Esophagus squamous epithelium (tissue), 5 donors: ENCODE results near the gene NASP. TPM values are rescaled to one million over a fixed set of nuclear protein-coding genes. Genes with fewer than 3 reads are reported as not detected.
A peak's percentile ranks its signal among the peaks of the same experiment; 100 is the strongest.

Experiments
- DNase-seq: peaks from one replicate; lab custom pipeline; 2025; lab: John Stamatoyannopoulos, UW
- H3K27ac ChIP-seq, 4 donors: fragments of 200-600 bp; sonication (generic); one replicate each; pipeline ENCODE4 v1.5.1; 2016 to 2019; ENCODE audit warnings: mild to moderate bottlenecking in 1 of 4
- H3K27me3 ChIP-seq, 4 donors: fragments of 200-600 bp; sonication (generic); 1 replicate in 3 of 4; 2 replicates in 1 of 4; pipeline versions ENCODE4 v1.5.1 to v1.6.0; 2017 to 2021; ENCODE audit warnings: antibody characterized with exemption in 1 of 4
- H3K36me3 ChIP-seq, 3 donors: fragments of 200-600 bp; sonication (generic); one replicate each; pipeline ENCODE4 v1.5.1; 2016 to 2019
- H3K4me1 ChIP-seq, 3 donors: fragments of 200-600 bp; sonication (generic); one replicate each; pipeline ENCODE4 v1.5.1; 2017 to 2019
- H3K4me3 ChIP-seq, 4 donors: fragments of 200-600 bp; sonication (generic); 1 replicate in 3 of 4; 2 replicates in 1 of 4; pipeline ENCODE4 v1.5.1; 2016 to 2019; ENCODE audit warnings: mild to moderate bottlenecking in 2 of 4, moderate library complexity in 1 of 4
- H3K9me3 ChIP-seq, 3 donors: fragments of 200-600 bp; sonication (generic); one replicate each; pipeline ENCODE4 v1.5.1; 2016 to 2019
- CTCF ChIP-seq, 6 experiments: fragments of 450-650 bp in 4 of 6; fragments of 200-600 bp in 2 of 6; sonication (generic) in 2 of 6; IDR thresholded peaks; one replicate each; pipeline ENCODE4 v1.5.1; 2016 to 2019; ENCODE audit warnings: antibody characterized with exemption in 6 of 6, mild to moderate bottlenecking in 4 of 6, moderate library complexity in 4 of 6
- POLR2A ChIP-seq, 4 donors: fragments of 450-650 bp; IDR thresholded peaks; one replicate each; pipeline ENCODE4 v1.6.1; 2017; ENCODE audit warnings: antibody characterized with exemption in 4 of 4, mild to moderate bottlenecking in 4 of 4, moderate library complexity in 3 of 4
- WGBS, 2 donors: methylation state at CpG; one replicate each; pipeline ENCODE4 v1.1.5; 2018; 5-methylcytosine and 5-hydroxymethylcytosine counted together
- intact Hi-C: fragments of 100-400 bp; cut with DNase I; formaldehyde crosslinking; loops from one replicate; pipeline ENCODE4 v1.15.0; 2022
- total RNA-seq, 4 donors: library from RNA; depleted of rRNA; stranded (reverse); fragments of >200 nt; gene quantifications; one replicate each; pipeline ENCODE4 v1.1.0, GENCODE V29; 2016
- donor health status: DM: yes; HTN: yes; CAD: no.

The NASP gene
- total RNA-seq, 4 donors from 2014 or later: 40.0 to 71.7 (median 63.4) TPM

GRCh38 chr1:45557422-45557944, 26.4 kb upstream of the NASP start:
- Histone ChIP-seq H3K9me3 (no peaks in the 10 kb centered on the region), H3K27ac (peak overlapping the region; percentile 61 to 87 (median 79)), H3K4me1 (peaks cover 5 to 62% (median 9%) of the 10 kb centered on the region in 3 donors), H3K27me3 (no peaks in the 10 kb centered on the region), H3K36me3 (peaks cover 0 to 66% (median 8%) of the 10 kb centered on the region in 3 donors), H3K4me3 (no peak overlapping the region)
- 28 to 42% methylated on average over 3 of the region's 3 CpGs for WGBS, 2 donors
- intact Hi-C loops: no loop called here
- DNase-seq: no peak
- no peak for TF ChIP-seq POLR2A (IDR thresholded peaks at IDR 0.05)
- peak in 1 of 6 experiments; percentile 5 for TF ChIP-seq CTCF (IDR thresholded peaks at IDR 0.05)

- H3K36me3 ChIP-seq: peaks cover 13 to 95% (median 36%) of the 10 kb centered on the region in 3 donors
- WGBS, 2 donors: 90 to 100% methylated on average over 1 of the region's 2 CpGs
- no peaks in the 10 kb centered on the region for H3K27me3 ChIP-seq
- H3K4me1 ChIP-seq: peaks cover 3 to 44% (median 10%) of the 10 kb centered on the region in 3 donors
- TF ChIP-seq POLR2A (IDR thresholded peaks at IDR 0.05) (no peak), CTCF (IDR thresholded peaks at IDR 0.05) (no peak)
- no peak for DNase-seq
- no peak overlapping the region for H3K4me3 ChIP-seq
- H3K27ac ChIP-seq: no peak overlapping the region
- intact Hi-C loops: loop anchor here (10.0 kb wide), 1 partner anchor 219 kb away; the partner anchor contains the start of genes MUTYH and TOE1
- H3K9me3 ChIP-seq: no peaks in the 10 kb centered on the region
These were observed 20.0 kb upstream of the NASP start for GRCh38 chr1:45563843-45564242.

- Histone ChIP-seq H3K9me3 (no peaks in the 10 kb centered on the region), H3K36me3 (peaks cover 13 to 98% (median 35%) of the 10 kb centered on the region in 3 donors), H3K4me1 (peaks cover 3 to 44% (median 10%) of the 10 kb centered on the region in 3 donors), H3K27me3 (no peaks in the 10 kb centered on the region), H3K4me3 (no peak overlapping the region), H3K27ac (peak overlapping the region in 3 of 4 donors; percentile 43 to 51 (median 50))
- 20 to 40% methylated on average over 1 of the region's 5 CpGs for WGBS, 2 donors
- no peak for DNase-seq
- intact Hi-C loops: loop anchor here (5.0 to 10.0 kb wide), 2 partner anchors 59 to 222 kb away; partner anchors contain the start of genes MUTYH and TOE1
- TF ChIP-seq CTCF (IDR thresholded peaks at IDR 0.05): no peak
- no peak for TF ChIP-seq POLR2A (IDR thresholded peaks at IDR 0.05)
These were observed 17.1 kb upstream of the NASP start for GRCh38 chr1:45566722-45567121.

- Histone ChIP-seq H3K9me3 (no peaks in the 10 kb centered on the region), H3K27ac (peak overlapping the region in 2 of 4 donors; percentile 50 to 60), H3K27me3 (no peaks in the 10 kb centered on the region), H3K36me3 (peaks cover 13 to 86% (median 24%) of the 10 kb centered on the region in 3 donors), H3K4me1 (peaks cover 3 to 44% (median 10%) of the 10 kb centered on the region in 3 donors), H3K4me3 (no peak overlapping the region)
- intact Hi-C loops: loop anchor here (5.0 to 10.0 kb wide), 2 partner anchors 61 to 223 kb away; partner anchors contain the start of genes MUTYH and TOE1
- no peak for DNase-seq
- TF ChIP-seq POLR2A (IDR thresholded peaks at IDR 0.05): no peak
- 69 to 85% methylated on average over 7 of the region's 7 CpGs for WGBS, 2 donors
These were observed 15.9 kb upstream of the NASP start for GRCh38 chr1:45567911-45568310.

- no peaks in the 10 kb centered on the region for H3K27me3 ChIP-seq
- H3K9me3 ChIP-seq: no peaks in the 10 kb centered on the region
- H3K27ac ChIP-seq: peak overlapping the region in 2 of 4 donors; percentile 50 to 60
- H3K4me3 ChIP-seq: no peak overlapping the region
- intact Hi-C loops: loop anchor here (5.0 to 10.0 kb wide), 2 partner anchors 61 to 224 kb away; partner anchors contain the start of genes MUTYH and TOE1
- peaks cover 13 to 81% (median 19%) of the 10 kb centered on the region in 3 donors for H3K36me3 ChIP-seq
- TF ChIP-seq POLR2A (IDR thresholded peaks at IDR 0.05): no peak
- H3K4me1 ChIP-seq: peaks cover 3 to 44% (median 10%) of the 10 kb centered on the region in 3 donors
- WGBS, 2 donors: 25% methylated on average over 1 of the region's 4 CpGs; no CpG with 5 or more reads in 1 of the 2 donors
- no peak for DNase-seq
These were observed 15.4 kb upstream of the NASP start for GRCh38 chr1:45568421-45568820.

GRCh38 chr1:45569571-45569961, 14.3 kb upstream of the NASP start:
- H3K27me3 ChIP-seq: no peaks in the 10 kb centered on the region
- H3K27ac ChIP-seq: peak overlapping the region in 3 of 4 donors; percentile 40 to 60 (median 50)
- WGBS, 2 donors: 32 to 50% methylated on average over 4 of the region's 4 CpGs
- no peak overlapping the region for H3K4me3 ChIP-seq
- no peaks in the 10 kb centered on the region for H3K9me3 ChIP-seq
- H3K4me1 ChIP-seq: peaks cover 3 to 44% (median 10%) of the 10 kb centered on the region in 3 donors
- DNase-seq: no peak
- H3K36me3 ChIP-seq: peaks cover 11 to 69% (median 13%) of the 10 kb centered on the region in 3 donors
- intact Hi-C loops: loop anchor here (5.0 to 10.0 kb wide), 2 partner anchors 62 to 225 kb away; partner anchors contain the start of genes MUTYH and TOE1
- no peak for TF ChIP-seq POLR2A (IDR thresholded peaks at IDR 0.05)
- no peak for TF ChIP-seq CTCF (IDR thresholded peaks at IDR 0.05)
